Measurements from ENCODE around the gene XCR1.
"Not testable (repeated sequence)": the region's sequence is repeated elsewhere in the genome, so short reads cannot be mapped to it uniquely, and the experiment has no call there.

XCR1 gene

DNA sequence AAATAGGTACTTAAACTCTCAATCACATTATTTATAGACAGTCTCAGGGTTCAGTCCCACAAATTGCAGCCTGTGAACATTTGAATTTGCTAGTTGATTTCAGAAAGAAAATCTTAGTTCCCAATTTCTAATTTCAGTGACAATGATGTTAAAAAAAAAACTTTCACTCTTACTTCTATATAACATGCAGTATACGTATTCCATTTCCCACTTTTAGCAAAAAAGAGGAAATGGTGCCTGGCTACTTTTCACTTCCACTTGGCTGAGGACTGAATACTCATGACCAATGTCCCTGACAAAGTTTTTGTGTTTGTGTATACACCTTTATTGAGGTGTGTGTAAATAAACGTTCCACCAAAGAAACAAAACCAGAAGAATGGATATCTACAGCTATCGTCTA lies 32.1 kb upstream of the XCR1 start:
- no peak for DNase-seq (ENCODE audit: low read depth)
- H3K4me3 ChIP-seq (ENCODE audit: low read depth, low read length), result no peak overlapping the region
- TF ChIP-seq, protein P1, sequence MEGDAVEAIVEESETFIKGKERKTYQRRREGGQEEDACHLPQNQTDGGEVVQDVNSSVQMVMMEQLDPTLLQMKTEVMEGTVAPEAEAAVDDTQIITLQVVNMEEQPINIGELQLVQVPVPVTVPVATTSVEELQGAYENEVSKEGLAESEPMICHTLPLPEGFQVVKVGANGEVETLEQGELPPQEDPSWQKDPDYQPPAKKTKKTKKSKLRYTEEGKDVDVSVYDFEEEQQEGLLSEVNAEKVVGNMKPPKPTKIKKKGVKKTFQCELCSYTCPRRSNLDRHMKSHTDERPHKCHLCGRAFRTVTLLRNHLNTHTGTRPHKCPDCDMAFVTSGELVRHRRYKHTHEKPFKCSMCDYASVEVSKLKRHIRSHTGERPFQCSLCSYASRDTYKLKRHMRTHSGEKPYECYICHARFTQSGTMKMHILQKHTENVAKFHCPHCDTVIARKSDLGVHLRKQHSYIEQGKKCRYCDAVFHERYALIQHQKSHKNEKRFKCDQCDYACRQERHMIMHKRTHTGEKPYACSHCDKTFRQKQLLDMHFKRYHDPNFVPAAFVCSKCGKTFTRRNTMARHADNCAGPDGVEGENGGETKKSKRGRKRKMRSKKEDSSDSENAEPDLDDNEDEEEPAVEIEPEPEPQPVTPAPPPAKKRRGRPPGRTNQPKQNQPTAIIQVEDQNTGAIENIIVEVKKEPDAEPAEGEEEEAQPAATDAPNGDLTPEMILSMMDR (IDR thresholded peaks at IDR 0.05; ENCODE audit: low read depth, low read length, missing control alignments), result no peak

DNA sequence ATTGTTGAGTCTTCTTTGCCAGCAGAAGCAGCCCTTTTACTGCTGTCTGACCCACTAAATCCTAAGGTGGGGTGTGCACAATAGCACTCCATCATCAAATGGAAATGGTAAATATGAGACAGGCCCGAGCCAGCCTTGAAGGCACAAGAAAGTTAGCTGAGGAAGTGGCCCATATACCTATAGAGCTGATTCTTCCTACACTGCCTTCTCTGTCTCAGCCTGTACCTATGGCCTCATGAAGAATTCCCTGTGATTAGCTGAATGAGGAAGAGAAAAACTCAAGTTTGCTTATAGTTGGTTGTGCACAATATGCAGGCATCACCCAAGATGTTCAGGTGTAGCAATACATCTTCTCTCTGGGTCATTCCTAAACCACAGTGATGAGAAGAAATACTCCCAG lies 31.7 kb upstream of the XCR1 start:
- no peak for DNase-seq (ENCODE audit: low read depth)
- TF ChIP-seq, protein P1 (IDR thresholded peaks at IDR 0.05; ENCODE audit: low read depth, low read length, missing control alignments), result no peak
- no peak overlapping the region for H3K4me3 ChIP-seq (ENCODE audit: low read depth, low read length)

DNA sequence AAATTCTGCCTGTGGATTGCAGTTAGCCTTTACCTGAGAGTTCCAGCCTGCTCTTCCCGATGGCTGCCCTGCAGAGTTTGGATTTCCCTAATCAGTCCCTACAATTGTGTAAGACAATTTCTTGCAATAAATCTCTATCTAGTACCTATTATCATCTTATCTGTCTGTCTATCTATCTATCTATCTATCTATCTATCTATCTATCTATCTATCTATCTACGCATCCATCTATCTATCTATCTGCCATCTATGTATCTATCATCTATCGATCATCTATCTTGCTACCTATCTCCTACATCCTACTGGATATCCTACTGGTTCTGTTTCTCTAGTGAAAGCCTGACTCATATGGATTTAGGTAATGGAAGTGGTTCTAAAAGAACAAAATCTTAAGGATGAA lies 30.4 kb upstream of the XCR1 start:
- TF ChIP-seq, protein P1 (IDR thresholded peaks at IDR 0.05; ENCODE audit: low read depth, low read length, missing control alignments), result no peak
- H3K4me3 ChIP-seq (ENCODE audit: low read depth, low read length), result no peak overlapping the region
- no peak for DNase-seq (ENCODE audit: low read depth)

DNA sequence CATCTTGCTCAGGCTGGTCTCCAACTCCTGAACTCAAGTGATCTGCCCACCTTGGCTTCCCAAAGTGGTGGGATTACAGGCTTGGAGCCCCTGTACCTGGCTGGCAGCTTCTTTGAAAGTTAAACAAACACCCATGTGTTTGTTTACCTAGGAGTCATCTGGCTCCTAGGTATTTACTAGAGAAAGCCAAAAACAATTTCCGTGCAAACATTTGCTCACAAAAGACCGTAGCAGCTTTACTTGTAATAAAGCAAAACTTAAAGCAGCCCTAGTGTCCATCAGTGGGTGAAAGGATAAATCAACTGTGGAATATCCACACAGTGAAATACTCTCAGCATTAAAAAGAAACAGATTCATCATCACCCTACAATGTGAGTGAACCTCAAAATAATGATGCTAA lies 29.4 kb upstream of the XCR1 start:
- no peak for DNase-seq (ENCODE audit: low read depth)
- TF ChIP-seq, protein P1 (IDR thresholded peaks at IDR 0.05; ENCODE audit: low read depth, low read length, missing control alignments), result no peak
- no peak overlapping the region for H3K4me3 ChIP-seq (ENCODE audit: low read depth, low read length)

DNA sequence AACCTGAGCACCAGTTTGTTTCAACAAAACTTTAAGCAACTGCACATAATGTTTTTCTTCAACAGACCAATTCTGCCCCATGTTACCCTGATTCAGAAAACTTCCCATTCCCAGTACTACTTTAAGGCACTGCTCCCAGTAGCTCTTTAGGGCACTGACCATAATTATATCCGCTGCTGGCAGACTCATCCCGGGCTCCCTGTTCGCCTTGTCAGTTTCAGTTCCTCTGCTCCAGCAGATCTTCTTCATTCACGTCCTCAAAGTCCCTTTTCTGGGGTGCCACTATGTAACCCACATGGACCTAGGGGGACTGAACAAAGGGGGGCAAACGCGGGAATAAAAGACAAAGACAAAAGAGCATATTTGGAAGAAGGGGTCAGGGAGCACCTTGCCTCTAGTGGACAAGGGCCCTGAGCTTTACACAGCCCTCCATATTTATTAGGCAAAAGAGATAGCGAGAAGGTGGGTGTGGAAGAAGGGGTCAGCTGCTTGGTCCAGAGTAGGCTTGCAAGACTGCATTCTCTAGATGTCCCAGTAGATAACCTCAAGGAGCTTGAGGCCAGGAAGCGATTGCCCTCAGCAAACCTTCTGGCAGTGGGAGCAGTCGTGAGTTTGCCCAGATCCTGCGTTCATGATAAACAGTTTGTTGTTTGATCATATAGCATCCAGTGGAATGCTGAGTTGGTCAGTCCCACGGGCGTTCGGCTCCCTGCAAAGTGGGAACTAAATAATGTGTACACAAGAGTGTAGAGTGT lies 26.7 kb upstream of the XCR1 start:
- not testable (repeated sequence) for H3K4me3 ChIP-seq (ENCODE audit: low read depth, low read length); DNase-seq (ENCODE audit: low read depth)

DNA sequence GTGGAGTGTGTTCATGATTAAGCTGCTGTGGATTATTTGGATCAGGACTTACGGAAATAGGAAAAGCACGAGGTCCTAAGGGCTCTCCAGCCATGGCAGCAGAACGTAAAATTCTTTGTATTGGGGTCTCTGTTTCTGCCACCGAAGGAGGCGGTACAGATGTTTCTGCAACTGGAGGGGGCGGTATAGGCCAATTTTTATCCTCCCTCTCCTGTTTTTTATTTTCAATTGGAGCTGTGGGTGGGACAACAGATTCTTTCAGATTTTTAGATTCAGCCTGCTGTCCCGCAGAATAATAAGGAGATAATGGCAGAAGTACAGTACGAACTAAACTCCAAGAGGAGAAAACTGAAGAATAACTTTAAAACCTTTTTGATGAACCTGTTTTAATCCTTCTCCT lies 26.0 kb upstream of the XCR1 start:
- not testable (repeated sequence) for DNase-seq (ENCODE audit: low read depth); H3K4me3 ChIP-seq (ENCODE audit: low read depth, low read length)

GRCh38 chr3:46052531-46052930 lies 25.2 kb upstream of the XCR1 start:
- no peak overlapping the region for H3K4me3 ChIP-seq (ENCODE audit: low read depth, low read length)
- no peak for DNase-seq (ENCODE audit: low read depth)
- TF ChIP-seq, protein P1 (IDR thresholded peaks at IDR 0.05; ENCODE audit: low read depth, low read length, missing control alignments), result no peak

DNA sequence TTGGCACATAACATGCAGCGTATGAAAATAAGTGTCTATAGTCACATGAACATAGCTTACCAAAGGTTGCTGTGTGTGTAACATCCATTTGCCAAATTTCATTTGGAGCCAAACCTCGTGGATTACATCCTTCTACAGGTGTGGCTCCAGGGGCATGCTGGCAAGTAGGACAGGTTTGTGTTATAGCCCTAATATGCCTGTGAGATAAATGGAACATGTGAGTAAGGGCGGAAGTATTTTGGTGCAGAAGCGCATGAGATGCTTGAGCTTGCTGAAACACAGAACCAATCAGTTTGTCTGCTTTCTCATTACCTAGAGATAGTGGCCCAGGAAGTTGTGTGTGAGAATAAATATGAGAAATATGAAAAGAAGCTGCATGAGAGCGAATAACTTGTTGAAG lies 21.8 kb upstream of the XCR1 start:
- DNase-seq (ENCODE audit: low read depth), result no peak
- H3K4me3 ChIP-seq (ENCODE audit: low read depth, low read length), result no peak overlapping the region
- TF ChIP-seq, protein P1 (IDR thresholded peaks at IDR 0.05; ENCODE audit: low read depth, low read length, missing control alignments), result no peak

- H3K4me3 ChIP-seq (ENCODE audit: low read depth, low read length); DNase-seq (ENCODE audit: low read depth): not testable (repeated sequence)
These were observed 18.9 kb upstream of the XCR1 start for GRCh38 chr3:46046231-46046630.
